Transverse colon (tissue), 4 donors: ENCODE results near the gene TRPM6. TPM values are rescaled to one million over a fixed set of nuclear protein-coding genes. Genes with fewer than 3 reads are reported as not detected.
A peak's percentile ranks its signal among the peaks of the same experiment; 100 is the strongest.
"Not testable (repeated sequence)": the region's sequence is repeated elsewhere in the genome, so short reads cannot be mapped to it uniquely, and the experiment has no call there.

ENCODE experiments used
- DNase-seq: peaks from one replicate; pipeline ENCODE4 v3.0.0-alpha.2; 2019
- H3K27ac ChIP-seq, 4 donors: fragments of 200-600 bp; sonication (generic); 2 replicates each; pipeline ENCODE4 v1.5.1; 2016 to 2018; ENCODE audit warnings: inconsistent platforms in 4 of 4
- H3K27me3 ChIP-seq: fragments of 200-600 bp; sonication (generic); 2 replicates; pipeline ENCODE4 v1.5.1; 2017; ENCODE audit warnings: inconsistent platforms
- H3K36me3 ChIP-seq, 4 donors: fragments of 200-600 bp; sonication (generic); 2 replicates each; pipeline ENCODE4 v1.5.1; 2017 to 2019; ENCODE audit warnings: inconsistent platforms in 4 of 4
- H3K4me1 ChIP-seq, 4 donors: fragments of 200-600 bp; sonication (generic); 2 replicates each; pipeline ENCODE4 v1.5.1; 2017 to 2020; ENCODE audit warnings: inconsistent platforms in 4 of 4
- H3K4me3 ChIP-seq, 4 donors: fragments of 200-600 bp; sonication (generic); 1 replicate in 1 of 4; 2 replicates in 3 of 4; pipeline versions ENCODE4 v1.5.1 to v1.6.1; 2017 to 2019; ENCODE audit warnings: inconsistent platforms in 4 of 4
- H3K9me3 ChIP-seq, 2 donors: fragments of 200-600 bp; sonication (generic); 2 replicates each; pipeline ENCODE4 v1.5.1; 2017 to 2019; ENCODE audit warnings: inconsistent platforms in 2 of 2
- EP300 ChIP-seq: sonication (generic); formaldehyde crosslinking; IDR thresholded peaks from one replicate; pipeline ENCODE4 v1.6.1; 2017; ENCODE audit warnings: antibody characterized with exemption, low read depth
- POLR2A ChIP-seq: fragments of 450-650 bp; IDR thresholded peaks from one replicate; pipeline ENCODE4 v1.6.1; 2016; ENCODE audit warnings: antibody characterized with exemption, mild to moderate bottlenecking, moderate library complexity
- POLR2AphosphoS5 ChIP-seq, 3 donors: sonication (generic); formaldehyde crosslinking; IDR thresholded peaks; one replicate each; pipeline ENCODE4 v1.6.1; 2016; ENCODE audit warnings: antibody characterized with exemption in 3 of 3
- WGBS, 2 donors: methylation state at CpG; one replicate each; pipeline ENCODE4 v1.1.5; 2018; ENCODE audit warnings: low coverage in 1 of 2; 5-methylcytosine and 5-hydroxymethylcytosine counted together
- in situ Hi-C, 4 donors: fragments of 200-750 bp; cut with MboI; loops; one replicate each; pipeline versions ENCODE4 v1.15.0 to v1.15.1; 2017; ENCODE audit warnings: low sequenced_read_pairs in 3 of 4, low pct_ligation_motif_present in 1 of 4, low pct_unique_long_range_greater_than_20kb in 1 of 4
- intact Hi-C: fragments of 100-400 bp; cut with DNase I; formaldehyde crosslinking; loops from one replicate; pipeline ENCODE4 v1.15.1; 2023; ENCODE audit warnings: low total_unique reads
- total RNA-seq, 4 donors: library from RNA; depleted of rRNA; stranded (reverse); fragments of >200 nt; gene quantifications; one replicate each; pipeline ENCODE4 v1.1.0, GENCODE V29; 2016
- TF ChIP-seq, protein P1 (sequence below), 5 experiments: fragments of 200-600 bp in 3 of 5; fragments of 450-650 bp in 2 of 5; sonication (generic) in 3 of 5; IDR thresholded peaks; 1 replicate in 2 of 5; 2 replicates in 3 of 5; pipeline ENCODE4 v1.5.1; 2016 to 2017; ENCODE audit warnings: antibody characterized with exemption in 5 of 5, inconsistent platforms in 3 of 5, mild to moderate bottlenecking in 2 of 5, moderate library complexity in 1 of 5

Gene TRPM6
- total RNA-seq, 4 donors from 2014 or later = 21.5 to 122 (median 51.6) TPM

- Histone ChIP-seq H3K4me3 (no peak overlapping the region), H3K27me3 (no peaks in the 10 kb centered on the region), H3K9me3 (no peaks in the 10 kb centered on the region), H3K36me3 (no peaks in the 10 kb centered on the region), H3K27ac (peak overlapping the region in 2 of 4 donors; percentile 6 to 39), H3K4me1 (peaks cover 0 to 49% (median 9%) of the 10 kb centered on the region in 4 donors)
- 37 to 42% methylated on average over 3 of the region's 3 CpGs for WGBS, 2 donors
- TF ChIP-seq EP300 (no peak), POLR2AphosphoS5 (IDR thresholded peaks at IDR 0.05) (no peak), POLR2A (no peak)
- TF ChIP-seq, protein P1, sequence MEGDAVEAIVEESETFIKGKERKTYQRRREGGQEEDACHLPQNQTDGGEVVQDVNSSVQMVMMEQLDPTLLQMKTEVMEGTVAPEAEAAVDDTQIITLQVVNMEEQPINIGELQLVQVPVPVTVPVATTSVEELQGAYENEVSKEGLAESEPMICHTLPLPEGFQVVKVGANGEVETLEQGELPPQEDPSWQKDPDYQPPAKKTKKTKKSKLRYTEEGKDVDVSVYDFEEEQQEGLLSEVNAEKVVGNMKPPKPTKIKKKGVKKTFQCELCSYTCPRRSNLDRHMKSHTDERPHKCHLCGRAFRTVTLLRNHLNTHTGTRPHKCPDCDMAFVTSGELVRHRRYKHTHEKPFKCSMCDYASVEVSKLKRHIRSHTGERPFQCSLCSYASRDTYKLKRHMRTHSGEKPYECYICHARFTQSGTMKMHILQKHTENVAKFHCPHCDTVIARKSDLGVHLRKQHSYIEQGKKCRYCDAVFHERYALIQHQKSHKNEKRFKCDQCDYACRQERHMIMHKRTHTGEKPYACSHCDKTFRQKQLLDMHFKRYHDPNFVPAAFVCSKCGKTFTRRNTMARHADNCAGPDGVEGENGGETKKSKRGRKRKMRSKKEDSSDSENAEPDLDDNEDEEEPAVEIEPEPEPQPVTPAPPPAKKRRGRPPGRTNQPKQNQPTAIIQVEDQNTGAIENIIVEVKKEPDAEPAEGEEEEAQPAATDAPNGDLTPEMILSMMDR (IDR thresholded peaks at IDR 0.05) = no peak
- in situ Hi-C loops (no loop called here), intact Hi-C loops (no loop called here)
- no peak for DNase-seq
These were observed 26.6 kb downstream of the TRPM6 start for GRCh38 chr9:74861071-74861470.

- H3K4me3 ChIP-seq, H3K9me3 ChIP-seq, intact Hi-C loops, in situ Hi-C loops, H3K27ac ChIP-seq, H3K36me3 ChIP-seq, H3K27me3 ChIP-seq, DNase-seq: not testable (repeated sequence)
- H3K4me1 ChIP-seq = peaks cover 0 to 42% (median 7%) of the 10 kb centered on the region in 4 donors
- WGBS, 2 donors = 86 to 90% methylated on average over 2 to 5 of the region's 5 CpGs
These were observed 27.5 kb downstream of the TRPM6 start for GRCh38 chr9:74860247-74860646.

DNA sequence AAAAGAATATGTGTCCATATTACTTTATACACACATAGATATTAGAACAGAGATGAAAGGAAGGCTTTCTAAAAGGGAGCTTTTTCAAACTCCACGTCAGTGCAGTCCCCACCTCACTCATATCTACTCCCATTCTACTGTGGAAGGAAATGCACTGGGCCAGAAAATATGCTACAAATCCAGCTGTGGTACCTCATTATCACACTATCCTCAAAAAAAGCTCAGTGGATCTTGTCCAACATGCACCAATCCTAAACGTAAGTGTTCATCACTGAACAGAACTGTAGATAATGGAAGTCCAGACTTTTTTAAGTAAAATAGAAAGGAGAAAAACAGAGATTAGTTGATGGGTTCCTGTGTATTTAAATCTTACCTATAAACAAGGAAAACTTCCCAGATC is 27.9 kb downstream of the TRPM6 start:
- Histone ChIP-seq H3K27ac (no peak overlapping the region), H3K27me3 (no peaks in the 10 kb centered on the region), H3K4me1 (peaks cover 0 to 38% (median 7%) of the 10 kb centered on the region in 4 donors), H3K36me3 (no peaks in the 10 kb centered on the region), H3K9me3 (no peaks in the 10 kb centered on the region), H3K4me3 (no peak overlapping the region)
- DNase-seq = no peak
- intact Hi-C loops (no loop called here), in situ Hi-C loops (no loop called here)
- 77 to 92% methylated on average over 1 to 2 of the region's 2 CpGs for WGBS, 2 donors
- TF ChIP-seq, protein P1 (IDR thresholded peaks at IDR 0.05) = no peak
- TF ChIP-seq EP300 = no peak

DNA sequence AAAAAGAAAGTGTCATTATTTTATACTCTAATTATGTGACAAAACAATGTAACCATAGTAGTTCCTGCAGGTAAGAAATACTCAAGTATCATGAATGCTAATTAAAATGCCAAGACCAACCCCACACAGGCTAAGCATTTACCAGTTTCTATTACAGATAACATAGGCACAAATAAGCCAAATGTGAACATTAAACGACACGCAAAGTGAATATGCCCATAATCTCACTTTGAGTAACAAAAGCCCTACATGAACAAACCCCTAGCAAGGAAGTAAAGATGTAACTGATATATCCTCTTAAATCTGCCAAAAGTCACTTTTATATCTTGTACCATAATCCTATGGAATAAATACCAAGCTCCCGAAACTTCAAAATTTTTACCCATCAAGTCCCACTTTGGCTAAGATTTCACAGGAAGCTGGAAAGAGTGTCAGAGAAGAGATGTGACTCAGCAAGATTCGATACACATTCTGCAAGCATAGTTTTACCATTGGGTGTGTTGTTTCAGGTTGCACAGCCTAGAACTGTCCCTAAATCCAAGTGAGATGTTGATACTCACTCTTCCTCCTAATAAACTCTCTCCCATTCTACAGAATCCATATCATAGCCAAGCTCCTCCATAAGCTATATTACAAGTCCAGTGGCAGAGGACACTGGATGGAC is 28.8 kb downstream of the TRPM6 start:
- in situ Hi-C loops = no loop called here
- TF ChIP-seq POLR2AphosphoS5 (IDR thresholded peaks at IDR 0.05) = no peak
- TF ChIP-seq, protein P1 (IDR thresholded peaks at IDR 0.05) = no peak
- TF ChIP-seq EP300 = no peak
- no peak for TF ChIP-seq POLR2A
- 70 to 74% methylated on average over 4 of the region's 4 CpGs for WGBS, 2 donors

GRCh38 chr9:74856989-74857388 is 30.7 kb downstream of the TRPM6 start:
- DNase-seq = no peak
- in situ Hi-C loops = no loop called here
- Histone ChIP-seq H3K4me1 (peaks cover 0 to 36% (median 7%) of the 10 kb centered on the region in 4 donors), H3K4me3 (no peak overlapping the region), H3K9me3 (no peaks in the 10 kb centered on the region), H3K36me3 (no peaks in the 10 kb centered on the region), H3K27ac (peak overlapping the region; percentile 18 to 37 (median 28)), H3K27me3 (no peaks in the 10 kb centered on the region)
- TF ChIP-seq, protein P1 (IDR thresholded peaks at IDR 0.05) = no peak
- TF ChIP-seq POLR2AphosphoS5 (IDR thresholded peaks at IDR 0.05) = no peak
- no peak for TF ChIP-seq EP300
- no peak for TF ChIP-seq POLR2A
- intact Hi-C loops = no loop called here

More for the DNA sequence above, 28.8 kb downstream of the TRPM6 start:
- Histone ChIP-seq H3K4me1 (peaks cover 0 to 38% (median 7%) of the 10 kb centered on the region in 4 donors), H3K4me3 (no peak overlapping the region), H3K27ac (no peak overlapping the region), H3K36me3 (no peaks in the 10 kb centered on the region), H3K9me3 (no peaks in the 10 kb centered on the region), H3K27me3 (no peaks in the 10 kb centered on the region)
- intact Hi-C loops = no loop called here
- DNase-seq = no peak
